GM21515 (cell line): ENCODE results near the gene KRT16.
"Not testable (repeated sequence)": the region's sequence is repeated elsewhere in the genome, so short reads cannot be mapped to it uniquely, and the experiment has no call there.

Source experiments
- ATAC-seq: cut with Tn5 transposase; IDR thresholded peaks from one replicate; pipeline ENCODE4 v1.9.1; 2021; ENCODE audit not compliant: unreplicated experiment

KRT16 gene

GRCh38 chr17:41647940-41648410 lies 35.4 kb upstream of the KRT16 start:
- no peak for ATAC-seq

GRCh38 chr17:41647038-41647813 lies 34.7 kb upstream of the KRT16 start:
- ATAC-seq, result no peak

GRCh38 chr17:41642252-41643156 lies 29.9 kb upstream of the KRT16 start:
- no peak for ATAC-seq

- ATAC-seq, result not testable (repeated sequence)
These were observed 28.0 kb upstream of the KRT16 start for GRCh38 chr17:41640596-41640995.

GRCh38 chr17:41639492-41640473 lies 27.2 kb upstream of the KRT16 start:
- no peak for ATAC-seq

GRCh38 chr17:41638941-41639340 lies 26.4 kb upstream of the KRT16 start:
- ATAC-seq, result no peak

- no peak for ATAC-seq
These were observed 25.6 kb upstream of the KRT16 start for GRCh38 chr17:41638194-41638593.

GRCh38 chr17:41636652-41637051 lies 24.1 kb upstream of the KRT16 start:
- ATAC-seq, result no peak

GRCh38 chr17:41635121-41636097 lies 22.8 kb upstream of the KRT16 start:
- ATAC-seq, result no peak

GRCh38 chr17:41634639-41635038 lies 22.1 kb upstream of the KRT16 start:
- ATAC-seq, result no peak

GRCh38 chr17:41633556-41634199 lies 21.1 kb upstream of the KRT16 start:
- no peak for ATAC-seq

GRCh38 chr17:41632482-41633105 lies 20.0 kb upstream of the KRT16 start:
- no peak for ATAC-seq

GRCh38 chr17:41631898-41632285 lies 19.3 kb upstream of the KRT16 start:
- ATAC-seq, result no peak

- no peak for ATAC-seq
These were observed 18.7 kb upstream of the KRT16 start for GRCh38 chr17:41631025-41631897.

GRCh38 chr17:41629826-41630670 lies 17.5 kb upstream of the KRT16 start:
- ATAC-seq, result no peak

- no peak for ATAC-seq
These were observed 16.7 kb upstream of the KRT16 start for GRCh38 chr17:41629316-41629715.
